Upper lobe of left lung (tissue), 4 donors: ENCODE results near the gene PTPRN2.

Experiments used
- CTCF ChIP-seq, 6 experiments: fragments of 450-650 bp in 4 of 6; fragments of 200-600 bp in 2 of 6; sonication (generic) in 2 of 6; IDR thresholded peaks; one replicate each; pipeline ENCODE4 v1.5.1; 2016 to 2019; ENCODE audit warnings: antibody characterized with exemption in 6 of 6
- EP300 ChIP-seq, 4 donors: sonication (generic); formaldehyde crosslinking; IDR thresholded peaks; one replicate each; pipeline ENCODE4 v1.5.1; 2017; ENCODE audit warnings: antibody characterized with exemption in 4 of 4, control low read depth in 2 of 4
- POLR2A ChIP-seq, 4 donors: fragments of 450-650 bp; IDR thresholded peaks; one replicate each; pipeline ENCODE4 v1.5.1; 2016 to 2017; ENCODE audit warnings: antibody characterized with exemption in 4 of 4, mild to moderate bottlenecking in 2 of 4
- POLR2AphosphoS5 ChIP-seq, 2 donors: sonication (generic); formaldehyde crosslinking; IDR thresholded peaks; one replicate each; pipeline ENCODE4 v1.5.1; 2017; ENCODE audit warnings: antibody characterized with exemption in 2 of 2

- TF ChIP-seq POLR2A (IDR thresholded peaks at IDR 0.05): no peak
- TF ChIP-seq CTCF (IDR thresholded peaks at IDR 0.05): no peak
- TF ChIP-seq EP300 (IDR thresholded peaks at IDR 0.05): no peak
- no peak for TF ChIP-seq POLR2AphosphoS5 (IDR thresholded peaks at IDR 0.05)
Observed at GRCh38 chr7:157711353-157711888, 876.2 kb downstream of the PTPRN2 start.
